Activated CD4-positive, alpha-beta T cell treated with anti-CD3 and anti-CD28 coated beads, Interleukin-2, amount 50 U/mL, for 4 hours (primary cell): ENCODE data around the gene WDFY1.
"Not testable (repeated sequence)": the region's sequence is repeated elsewhere in the genome, so short reads cannot be mapped to it uniquely, and the experiment has no call there.

ENCODE experiments used
- DNase-seq, 2 experiments: peaks; one replicate each; pipeline ENCODE4 v3.0.0-alpha.2; 2020

WDFY1 gene

DNA sequence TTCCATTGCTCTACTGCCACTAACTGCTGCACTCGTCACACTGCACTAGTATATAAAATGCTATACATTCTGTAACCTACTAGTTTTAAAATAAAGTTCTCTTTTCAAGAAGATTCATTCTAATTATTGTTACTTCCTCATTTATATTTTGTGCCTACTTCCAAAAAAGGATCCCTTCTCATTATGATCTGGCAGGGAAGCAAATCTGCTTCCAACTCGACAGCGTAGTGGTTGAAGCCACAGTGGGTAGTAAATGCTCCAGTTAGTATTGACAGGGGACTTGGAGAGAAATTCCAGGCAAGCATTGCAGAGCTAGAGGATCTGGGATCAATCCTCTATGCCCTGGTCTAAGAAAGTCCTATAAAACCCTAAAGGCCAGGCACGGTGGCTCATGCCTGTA, 54.4 kb downstream of the WDFY1 start:
- DNase-seq, result no peak

DNA sequence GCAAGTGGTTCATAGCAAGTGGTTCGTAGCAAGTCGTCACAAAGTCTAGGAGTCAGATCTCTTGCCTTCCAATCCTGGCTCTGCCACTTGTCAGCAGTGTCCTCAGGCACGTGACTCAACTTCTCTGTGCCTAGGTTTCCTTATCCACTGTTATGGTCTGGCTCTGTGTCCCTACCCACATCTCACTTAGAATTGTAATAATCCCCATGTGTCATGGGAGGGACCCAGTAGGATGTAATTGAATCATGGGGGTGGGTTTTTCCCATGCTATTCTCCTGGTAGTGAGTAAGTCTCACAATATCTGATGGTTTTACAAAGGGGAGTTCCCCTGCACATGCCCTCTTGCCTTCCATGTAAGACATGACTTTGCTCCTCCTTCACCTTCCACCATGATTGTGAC, 55.9 kb downstream of the WDFY1 start:
- no peak for DNase-seq

DNA sequence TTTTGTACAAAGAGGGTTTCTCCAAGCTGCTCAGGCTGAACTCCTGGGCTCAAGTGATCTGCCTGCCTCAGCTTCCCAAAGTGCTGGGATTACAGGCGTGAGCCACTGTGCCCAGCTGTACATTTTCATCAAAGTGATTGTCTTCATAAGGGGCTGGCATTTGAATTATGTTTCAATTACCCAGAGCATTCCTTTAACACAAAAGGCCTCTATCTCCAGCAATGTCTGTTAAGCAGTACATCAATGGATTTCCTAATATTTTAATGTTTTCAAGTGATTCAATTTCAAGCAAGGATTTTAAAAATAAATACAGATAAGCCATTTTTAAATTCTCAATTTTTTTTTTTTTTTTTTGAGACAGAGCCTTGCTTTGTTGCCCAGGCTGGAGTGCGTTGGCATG, 56.9 kb downstream of the WDFY1 start:
- DNase-seq, result no peak

DNA sequence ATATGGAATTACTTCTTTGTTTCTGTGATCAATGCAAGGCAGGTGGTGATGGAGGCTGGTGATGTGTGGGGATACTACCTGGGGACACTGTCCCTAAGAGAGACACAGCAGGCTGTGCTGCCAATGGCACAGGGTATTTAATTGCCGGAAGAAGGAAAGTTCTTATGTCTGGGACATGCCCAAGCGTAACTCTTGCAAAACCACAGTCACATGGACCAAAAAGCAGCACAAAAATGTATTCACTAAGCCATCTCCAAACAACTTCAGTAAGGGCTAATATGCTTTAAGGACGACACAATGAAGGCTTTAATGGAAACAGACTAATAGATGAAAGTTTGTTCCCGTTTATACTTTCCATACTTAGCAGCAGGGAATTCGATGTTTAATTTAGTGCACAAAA, 58.0 kb downstream of the WDFY1 start:
- DNase-seq, result no peak

DNA sequence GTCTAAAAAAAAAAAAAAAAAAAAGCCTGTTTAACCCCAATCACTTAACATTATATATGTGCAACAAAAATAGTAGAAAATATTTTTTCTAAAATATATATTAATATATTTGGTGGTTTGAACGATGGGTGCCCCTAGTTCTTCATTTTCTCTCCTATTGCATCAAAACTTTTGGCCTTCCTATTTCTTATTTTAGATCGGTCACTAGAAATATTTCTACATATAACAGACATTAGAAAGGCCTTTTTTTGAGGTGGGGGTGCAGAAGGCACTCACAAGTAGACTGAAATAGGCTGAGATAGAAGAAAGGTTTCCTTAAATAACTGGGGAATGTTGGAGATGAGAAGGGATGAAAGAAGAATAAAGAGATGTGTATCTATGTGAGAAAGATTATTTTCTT, 58.4 kb downstream of the WDFY1 start:
- no peak for DNase-seq

DNA sequence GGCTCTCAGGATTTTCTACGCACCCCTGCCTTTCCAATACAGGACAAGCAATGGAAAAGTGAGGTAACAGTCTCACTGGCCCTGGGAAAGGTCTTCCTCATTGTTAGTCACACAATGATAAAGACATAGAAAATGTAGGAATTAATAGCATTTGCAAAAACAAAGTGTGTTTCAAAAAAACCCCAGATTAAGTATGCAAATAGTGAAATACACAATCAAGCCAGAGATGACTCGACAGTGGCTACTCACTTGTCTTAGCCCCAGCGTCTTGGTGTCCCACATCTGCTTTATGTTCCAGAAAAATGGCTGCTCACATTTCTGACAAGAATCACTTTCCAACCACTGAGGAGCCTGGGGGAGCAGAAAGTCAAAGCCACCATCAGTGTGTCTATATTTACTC, 60.7 kb downstream of the WDFY1 start:
- DNase-seq, result no peak

DNA sequence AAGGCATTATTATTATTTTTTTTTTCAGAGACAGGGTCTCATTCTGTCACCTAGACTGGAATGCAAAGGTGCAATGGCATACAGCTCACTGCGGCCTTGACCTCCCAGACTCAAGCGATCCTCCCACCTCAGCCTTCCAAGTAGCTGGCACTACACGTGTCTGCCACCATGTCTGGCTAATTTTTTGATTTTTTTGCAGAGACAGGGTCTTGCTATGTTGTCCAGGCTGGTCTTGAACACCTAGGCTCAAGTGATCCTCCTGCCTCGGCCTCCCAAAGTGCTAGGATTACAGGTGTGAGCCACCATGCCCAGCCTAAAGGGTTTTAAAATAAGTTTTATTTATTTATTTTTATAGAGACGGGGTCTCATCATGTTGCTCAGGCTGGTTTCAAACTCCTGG, 62.4 kb downstream of the WDFY1 start:
- DNase-seq, result no peak

DNA sequence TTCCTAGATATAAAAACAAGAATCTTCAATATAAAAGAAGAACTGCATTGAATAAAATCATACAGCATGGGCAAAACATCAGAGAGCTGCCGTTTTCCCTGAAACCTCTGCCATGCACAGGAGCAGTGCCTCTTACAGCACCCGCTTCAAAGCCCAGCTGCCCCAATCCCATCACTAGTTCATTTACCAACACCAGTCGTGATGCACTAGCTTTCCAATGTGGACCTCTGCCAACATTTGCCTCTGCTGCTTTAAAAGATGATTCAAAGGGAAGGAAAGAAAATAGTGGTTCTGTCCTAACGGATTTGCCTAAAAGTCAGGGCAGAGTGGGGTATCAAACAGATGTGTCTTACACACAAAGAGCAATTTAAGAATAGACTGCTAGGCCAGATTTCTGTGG, 64.3 kb downstream of the WDFY1 start:
- DNase-seq, result no peak

DNA sequence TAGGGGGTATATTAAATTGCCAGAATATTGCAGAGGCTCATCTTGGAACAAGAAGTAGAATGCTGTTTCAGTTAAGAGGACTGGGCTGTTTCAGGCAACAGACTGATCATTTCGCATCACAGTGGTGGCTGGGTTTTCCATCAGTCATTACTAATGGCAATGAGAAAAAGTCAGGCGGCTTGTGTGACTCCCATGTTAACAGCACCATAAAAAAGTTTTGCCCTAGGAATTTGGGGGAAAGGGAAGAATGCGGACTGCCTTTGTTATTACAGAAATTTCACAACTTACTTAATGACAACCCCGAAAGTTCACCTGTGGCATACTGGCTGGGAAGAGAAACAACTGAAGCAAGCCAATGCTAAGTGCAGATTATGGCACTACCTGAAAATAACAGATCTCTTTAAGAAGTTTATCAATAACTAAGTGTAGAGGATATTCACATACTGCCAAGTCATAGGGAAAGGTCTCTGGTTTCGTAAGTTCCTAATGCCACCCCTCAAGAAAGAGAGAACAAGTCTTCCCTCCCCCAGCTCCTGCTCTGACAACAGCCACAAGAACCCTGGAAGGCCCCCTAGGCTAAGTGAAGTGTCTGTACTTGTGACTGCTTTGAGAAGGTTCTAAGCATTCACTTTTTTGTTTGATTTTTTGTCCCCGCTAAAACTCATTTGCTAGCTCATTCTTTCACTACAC, 67.3 kb downstream of the WDFY1 start:
- DNase-seq, result no peak

DNA sequence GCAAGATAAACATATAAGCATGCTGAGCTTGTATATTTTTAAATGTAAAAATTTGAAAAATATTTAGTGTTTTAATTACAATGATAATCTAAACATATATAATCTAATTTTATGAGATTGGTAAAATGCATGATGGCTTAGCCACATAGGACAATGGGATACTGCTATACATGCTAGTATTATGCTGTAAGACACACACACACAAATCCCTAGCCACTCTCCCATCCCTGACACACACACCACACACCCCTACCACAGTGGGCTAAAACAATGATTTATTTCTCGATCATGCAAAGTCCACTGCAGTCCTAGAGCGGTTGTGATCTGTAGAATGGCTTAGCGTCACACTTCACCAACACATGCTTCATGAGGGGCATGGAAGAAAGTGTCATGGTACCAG, 71.5 kb downstream of the WDFY1 start:
- no peak for DNase-seq

DNA sequence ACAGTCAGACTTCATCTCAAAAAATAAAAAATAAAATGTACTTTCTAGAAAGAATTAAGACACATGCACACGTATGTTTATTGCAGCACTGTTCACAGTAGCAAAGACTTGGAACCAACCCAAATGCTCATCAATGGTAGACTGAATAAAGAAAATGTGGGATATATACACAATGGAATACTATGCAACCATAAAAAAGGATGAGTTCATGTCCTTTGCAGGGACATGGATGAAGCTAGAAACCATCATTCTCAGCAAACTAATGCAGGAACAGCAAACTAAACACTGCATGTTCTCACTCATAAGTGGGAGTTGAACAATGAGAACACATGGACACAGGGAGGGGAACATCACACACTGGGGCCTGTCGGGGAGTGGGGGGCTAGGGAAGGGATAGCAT, 72.4 kb downstream of the WDFY1 start:
- DNase-seq, result not testable (repeated sequence)

DNA sequence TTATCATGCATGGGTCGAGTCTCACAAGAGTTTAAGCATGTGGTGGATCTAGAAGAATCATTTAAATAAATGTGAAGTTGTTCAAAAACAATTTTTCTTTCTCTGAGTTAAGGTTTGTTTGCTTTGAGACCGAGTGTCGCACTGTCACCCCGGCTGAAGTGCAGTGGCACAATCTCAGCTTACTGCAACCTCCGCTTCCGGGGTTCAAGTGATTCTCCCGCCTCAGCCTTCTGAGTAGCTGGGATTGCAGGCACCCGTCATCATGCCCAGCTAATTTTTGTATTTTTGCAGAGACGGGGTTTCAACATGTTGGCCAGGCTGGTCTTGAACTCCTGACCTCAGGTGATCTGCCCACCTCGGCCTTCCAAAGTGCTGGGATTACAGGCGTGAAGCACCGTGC, 73.5 kb downstream of the WDFY1 start:
- not testable (repeated sequence) for DNase-seq

DNA sequence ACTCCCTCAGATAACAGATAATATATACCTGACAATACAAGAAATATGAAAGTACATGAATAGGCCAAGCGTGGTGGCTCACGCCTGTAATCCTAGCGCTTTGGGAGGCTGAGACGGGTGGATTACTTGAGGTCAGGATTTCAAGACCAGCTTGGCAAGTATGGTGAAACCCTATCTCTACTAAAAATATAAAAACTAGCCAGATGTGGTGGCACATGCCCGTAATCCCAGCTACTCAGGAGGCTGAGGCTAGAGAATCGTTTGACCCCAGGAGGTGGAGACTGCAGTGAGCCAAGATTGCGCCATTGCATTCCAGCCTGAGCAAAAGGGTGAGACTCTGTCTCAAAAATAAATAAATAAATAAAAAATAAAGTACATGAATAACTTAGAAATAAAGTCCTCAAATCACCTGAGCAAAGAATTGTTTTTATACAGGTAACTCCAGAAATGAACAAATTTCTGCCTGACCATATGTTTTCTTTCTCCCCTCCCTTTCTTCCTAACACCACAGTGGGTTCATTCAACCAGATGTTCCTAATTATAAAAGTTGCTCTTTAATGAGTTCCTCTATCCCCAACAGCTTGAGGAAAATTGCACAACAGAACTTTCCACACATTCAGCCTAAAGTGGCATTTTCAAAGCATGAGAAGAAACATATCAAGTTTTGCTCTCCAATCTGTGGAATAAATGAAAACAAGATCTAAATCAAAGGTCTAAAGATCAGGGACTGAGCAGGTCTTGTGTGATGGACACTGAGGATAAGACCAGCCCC, 74.1 kb downstream of the WDFY1 start:
- DNase-seq, result no peak

DNA sequence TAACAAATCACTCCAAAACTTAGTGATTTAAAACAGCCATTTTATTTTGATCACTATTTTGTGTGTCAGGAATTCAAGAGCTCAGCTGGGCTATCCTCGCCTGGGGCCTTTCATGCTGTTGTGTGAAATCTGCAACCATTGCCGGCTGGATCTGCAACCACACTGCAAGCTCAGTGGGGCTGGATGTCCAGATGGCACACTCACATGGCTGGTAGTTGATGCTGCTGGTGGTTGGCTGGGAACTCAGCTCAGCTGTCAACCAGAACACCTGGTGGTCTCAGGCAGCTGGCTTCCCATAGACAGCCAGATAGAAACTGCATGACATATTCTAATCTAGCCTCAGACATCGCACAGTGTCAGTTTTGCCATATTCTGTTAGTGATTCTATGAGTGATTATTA, 77.1 kb downstream of the WDFY1 start:
- DNase-seq, result no peak

DNA sequence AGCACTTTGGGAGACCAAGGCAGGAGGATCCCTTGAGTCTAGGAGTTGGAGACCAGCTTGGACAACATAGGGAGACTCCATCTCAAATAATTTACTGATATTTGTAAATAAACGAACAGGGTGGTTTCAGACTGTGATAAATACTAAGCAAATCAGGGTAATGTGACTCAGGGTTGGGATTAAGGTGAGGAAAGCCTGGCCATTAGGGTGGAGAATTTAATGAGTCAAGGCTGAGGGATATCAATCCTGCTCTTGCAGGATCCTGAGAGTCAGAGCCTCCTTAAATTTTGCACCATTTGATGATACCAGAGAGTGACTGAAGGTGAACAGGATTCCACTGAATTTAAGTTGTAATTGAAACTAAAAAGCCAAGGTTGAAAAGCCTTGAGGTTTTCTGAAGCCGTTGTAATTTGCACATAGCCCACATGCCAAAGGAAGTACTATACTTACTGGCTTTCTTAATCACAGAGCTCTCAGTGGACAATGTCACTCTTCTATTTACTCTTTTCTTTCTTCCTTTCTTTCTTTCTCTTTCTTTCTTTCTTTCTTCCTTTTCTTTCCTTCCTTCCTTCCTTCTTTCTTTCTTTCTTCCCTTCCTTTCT, 79.1 kb downstream of the WDFY1 start:
- no peak for DNase-seq

DNA sequence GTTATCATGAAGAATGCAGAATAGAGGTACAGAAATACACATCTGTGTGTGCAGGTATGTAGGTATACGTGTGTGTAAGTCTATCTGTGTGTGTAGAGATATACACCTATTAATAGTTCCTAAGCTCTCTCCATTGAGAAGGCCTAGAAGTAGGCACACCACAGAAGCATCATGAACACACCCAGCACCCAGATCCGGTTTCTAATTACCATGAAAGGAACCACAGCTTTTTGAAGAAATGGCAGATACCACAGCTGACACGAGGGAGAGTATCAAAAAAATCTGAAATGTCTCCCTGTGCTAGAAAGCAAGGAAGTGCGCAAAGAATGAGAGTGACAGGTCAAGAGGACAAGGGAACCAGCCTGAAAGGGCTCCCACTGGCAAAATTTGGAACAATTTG, 80.0 kb downstream of the WDFY1 start:
- no peak for DNase-seq

DNA sequence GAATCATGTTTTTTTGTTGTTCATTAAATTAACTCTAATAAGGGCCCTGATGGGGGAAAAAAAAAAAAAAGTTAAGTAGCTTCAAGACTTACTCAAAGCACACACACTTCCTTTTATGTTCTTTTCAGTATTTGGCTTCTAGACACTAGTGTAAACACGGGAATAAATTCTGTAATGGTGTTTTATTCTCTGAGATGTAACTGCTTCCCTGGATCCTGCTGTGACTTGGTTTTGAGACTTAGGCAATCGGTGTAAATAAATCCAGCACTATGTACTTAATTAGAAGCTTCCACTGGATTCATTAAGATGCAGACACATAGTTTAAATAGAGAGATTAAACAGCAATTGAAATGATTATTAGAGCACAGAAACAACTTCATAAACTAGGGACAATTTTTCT, 81.6 kb downstream of the WDFY1 start:
- no peak for DNase-seq

DNA sequence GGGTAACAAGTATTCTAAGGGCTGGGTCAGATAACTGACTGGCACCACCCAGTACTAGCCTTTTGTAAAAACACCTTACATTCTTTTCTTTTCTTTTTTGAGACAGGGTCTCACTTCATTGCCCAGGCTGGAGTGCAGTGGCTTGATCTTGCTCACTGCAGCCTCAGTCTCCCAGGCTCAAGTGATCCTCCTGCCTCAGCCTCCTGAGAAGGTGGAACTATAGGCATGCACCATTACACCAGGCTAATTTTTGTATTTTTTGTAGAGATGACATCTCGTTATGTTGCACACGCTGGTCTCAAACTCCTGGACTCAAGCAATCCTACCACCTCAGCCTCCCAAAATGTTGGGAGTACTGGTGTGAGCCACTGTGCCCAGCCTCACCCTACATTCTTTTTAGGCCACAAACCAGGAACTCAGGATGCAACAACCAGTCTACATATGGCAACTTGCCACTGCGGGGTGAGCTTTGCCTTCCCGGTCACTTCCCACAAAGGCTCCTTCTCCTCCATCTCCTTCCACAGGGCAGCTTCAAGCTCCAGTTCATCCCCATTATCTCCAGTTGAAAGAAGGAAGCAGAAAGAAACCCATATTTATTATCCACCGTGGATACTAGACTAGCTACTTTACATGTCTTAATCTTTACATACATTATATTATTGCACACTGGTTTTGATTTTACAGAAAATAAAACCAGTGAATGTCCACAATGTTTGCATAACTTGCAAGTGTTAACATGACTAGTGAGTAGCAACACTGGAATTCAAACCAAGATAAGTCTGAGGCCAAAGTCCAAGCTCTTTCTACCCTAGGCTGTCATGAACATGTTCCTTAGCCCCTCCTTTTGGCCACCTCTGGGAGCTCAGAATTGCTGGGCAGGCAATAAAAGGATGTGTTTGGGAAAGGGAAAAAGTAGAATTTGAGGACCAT, 84.1 kb downstream of the WDFY1 start:
- DNase-seq, result no peak

DNA sequence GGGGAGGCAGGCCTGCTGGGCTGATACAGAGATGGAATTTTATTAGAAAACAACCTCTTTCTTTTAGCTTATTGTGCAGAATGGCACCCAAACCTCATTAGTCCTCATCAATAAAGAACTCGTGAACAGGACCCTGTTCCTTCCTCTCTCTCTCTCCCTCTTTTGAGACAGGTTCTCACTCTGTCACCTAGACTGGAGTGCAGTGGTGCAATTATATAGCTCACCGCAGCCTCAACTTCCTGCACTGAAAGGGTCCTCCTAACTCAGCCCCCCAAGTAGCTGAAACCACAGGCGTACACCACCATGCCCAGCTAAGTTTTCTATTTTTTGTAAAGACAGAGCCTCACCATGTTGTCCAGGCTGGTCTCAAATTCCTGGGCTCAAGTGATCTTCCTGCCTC, 86.1 kb downstream of the WDFY1 start:
- no peak for DNase-seq

DNA sequence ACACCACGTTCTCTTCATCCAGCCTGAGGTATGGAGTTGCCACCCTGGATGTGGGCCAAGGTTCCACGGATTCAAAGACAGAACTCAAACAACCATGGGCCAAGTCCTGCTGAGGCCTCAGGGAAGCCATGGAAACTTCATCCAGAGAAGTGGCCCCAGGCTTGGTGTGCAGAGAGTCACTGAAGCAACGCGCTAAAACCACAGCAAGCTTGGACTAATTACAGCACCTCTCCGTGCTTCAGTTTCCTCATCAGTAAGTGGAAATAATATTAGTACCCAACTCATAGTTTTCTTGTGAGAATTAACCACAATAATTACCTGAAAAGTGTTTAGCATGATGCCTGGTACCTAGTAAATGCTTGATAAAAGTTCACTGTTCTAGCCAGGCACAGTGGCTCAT, 88.6 kb downstream of the WDFY1 start:
- DNase-seq, result no peak

DNA sequence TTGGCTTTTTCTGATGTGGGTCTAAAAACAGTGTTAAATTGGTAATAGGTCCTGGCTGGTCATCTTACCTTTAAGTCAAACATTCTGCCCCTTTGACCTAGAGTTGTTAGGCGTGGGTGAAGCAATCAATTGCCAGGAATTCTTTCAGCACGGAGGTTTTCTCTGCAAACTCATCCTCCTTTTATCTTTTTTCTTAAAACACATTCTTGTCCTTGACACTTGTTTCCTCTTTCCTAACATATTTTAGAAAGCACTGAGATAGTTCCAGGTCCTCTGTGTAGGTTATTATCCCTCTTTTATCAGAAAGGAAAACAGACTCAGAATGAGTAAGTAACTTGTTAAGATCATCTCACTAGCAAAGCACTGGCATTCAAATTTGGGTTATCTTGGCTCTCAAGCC, 89.1 kb downstream of the WDFY1 start:
- DNase-seq, result no peak

DNA sequence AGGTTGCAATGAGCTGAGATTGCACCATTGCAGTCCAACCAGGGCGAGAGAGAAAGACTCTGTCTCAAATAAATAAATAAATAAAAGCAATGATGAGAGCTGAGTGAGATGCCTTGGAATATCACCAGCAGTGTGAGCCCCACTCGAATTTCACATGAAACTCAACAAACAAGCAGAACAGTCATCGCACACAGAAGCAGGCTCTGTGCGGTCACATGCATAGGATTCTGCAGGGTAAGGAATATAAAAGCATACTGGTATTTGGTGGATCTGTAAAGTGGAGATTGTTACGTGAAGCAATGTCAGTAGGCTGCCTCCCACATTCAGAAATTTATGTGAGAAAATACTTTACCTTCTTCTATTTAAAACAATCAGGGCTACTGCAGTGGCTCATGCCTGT, 89.7 kb downstream of the WDFY1 start:
- DNase-seq, result no peak

DNA sequence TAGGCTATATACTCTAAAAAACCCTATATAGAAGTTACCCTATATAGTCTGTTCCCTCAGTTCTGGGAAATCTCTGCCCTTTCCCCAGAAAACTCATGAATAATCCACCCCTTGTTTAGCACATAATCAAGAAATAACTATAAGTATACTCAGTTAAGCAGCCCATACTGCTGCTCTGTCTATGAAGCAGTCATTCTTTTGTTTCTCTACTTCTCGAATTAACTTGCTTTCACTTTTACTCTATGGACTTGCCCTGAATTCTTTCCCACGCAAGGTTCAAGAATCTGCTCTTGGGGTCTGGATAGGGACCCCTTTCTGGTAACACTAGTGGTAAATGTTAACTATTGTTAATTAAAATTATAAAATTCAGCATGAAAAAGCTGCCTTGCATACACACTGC, 90.4 kb downstream of the WDFY1 start:
- DNase-seq, result no peak
